Activated B cell treated with CpG ODN at 0.5 μM for 24 hours (primary cell): ENCODE measurements around the gene NLGN4X. TPM values are rescaled to one million over a fixed set of nuclear protein-coding genes. Genes with fewer than 3 reads are reported as not detected.

Source experiments
- ATAC-seq: fragments of 200-7000 bp; cut with Tn5 transposase; one replicate; pipeline ENCODE4 v1.10.0; 2021; ENCODE audit warnings: low read depth, mild to moderate bottlenecking, moderate library complexity
- CTCF ChIA-PET: fragments of 350-600 bp; sonication (Branson Sonifier 250); formaldehyde crosslinking; loops from one replicate; lab custom pipeline; 2021; ENCODE audit warnings: antibody characterized with exemption; lab: Charles Lee
- POLR2A ChIA-PET: fragments of 350-600 bp; sonication (Branson Sonifier 250); formaldehyde crosslinking; loops from one replicate; lab custom pipeline; 2021; ENCODE audit warnings: antibody characterized with exemption; lab: Charles Lee
- DNase-seq: peaks from one replicate; pipeline ENCODE4 v3.0.0; 2022
- H3K27ac Mint-ChIP-seq: one replicate; pipeline ENCODE4 v1.8.0; 2020; ENCODE audit warnings: mixed read lengths
- H3K27me3 Mint-ChIP-seq: one replicate; pipeline ENCODE4 v1.8.0; 2021; ENCODE audit warnings: mixed read lengths
- H3K36me3 Mint-ChIP-seq: one replicate; pipeline ENCODE4 v1.8.0; 2021; ENCODE audit warnings: low read depth, mixed read lengths
- H3K4me1 Mint-ChIP-seq: one replicate; pipeline ENCODE4 v1.8.0; 2021; ENCODE audit warnings: mixed read lengths
- H3K4me3 Mint-ChIP-seq: one replicate; pipeline ENCODE4 v1.8.0; 2020; ENCODE audit warnings: mild to moderate bottlenecking, mixed read lengths
- H3K9me3 Mint-ChIP-seq: one replicate; pipeline ENCODE4 v1.8.0; 2020; ENCODE audit warnings: mixed read lengths
- CTCF ChIP-seq: fragments of 200-600 bp; IDR thresholded peaks from one replicate; pipeline ENCODE4 v1.8.0; 2022; ENCODE audit warnings: antibody characterized with exemption, mild to moderate bottlenecking
- intact Hi-C: fragments of 100-400 bp; cut with micrococcal nuclease; formaldehyde crosslinking; loops from one replicate; pipeline ENCODE4 v1.15.1; 2024
- total RNA-seq: library from RNA; stranded (reverse); gene quantifications from 2 replicates; pipeline ENCODE4 v1.2.3, GENCODE V29; 2022

NLGN4X gene
- total RNA-seq, 1 donor from 2014 or later: 0.35 TPM

DNA sequence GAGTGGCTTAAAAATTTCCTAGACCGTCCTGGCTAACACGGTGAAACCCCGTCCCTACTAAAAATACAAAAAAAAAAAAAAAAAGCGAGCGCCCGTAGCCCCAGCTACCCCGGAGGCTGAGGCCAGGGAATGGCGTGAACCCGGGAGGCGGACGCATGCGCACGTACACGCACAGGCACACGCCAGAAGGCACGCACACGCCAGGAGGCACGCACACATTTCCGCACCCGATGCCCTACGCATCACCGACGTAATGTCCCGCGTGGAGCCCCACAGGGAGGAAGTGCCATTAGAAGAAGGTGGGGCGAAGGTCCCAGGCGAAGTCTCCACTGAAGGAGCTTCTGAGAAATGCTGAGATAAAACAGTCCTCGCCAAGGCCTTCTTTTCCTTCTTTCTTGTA, 41.4 kb downstream of the NLGN4X start:
- no peaks in the 10 kb centered on the region for H3K9me3 Mint-ChIP-seq
- H3K4me3 Mint-ChIP-seq: no peak overlapping the region
- no peak for DNase-seq

DNA sequence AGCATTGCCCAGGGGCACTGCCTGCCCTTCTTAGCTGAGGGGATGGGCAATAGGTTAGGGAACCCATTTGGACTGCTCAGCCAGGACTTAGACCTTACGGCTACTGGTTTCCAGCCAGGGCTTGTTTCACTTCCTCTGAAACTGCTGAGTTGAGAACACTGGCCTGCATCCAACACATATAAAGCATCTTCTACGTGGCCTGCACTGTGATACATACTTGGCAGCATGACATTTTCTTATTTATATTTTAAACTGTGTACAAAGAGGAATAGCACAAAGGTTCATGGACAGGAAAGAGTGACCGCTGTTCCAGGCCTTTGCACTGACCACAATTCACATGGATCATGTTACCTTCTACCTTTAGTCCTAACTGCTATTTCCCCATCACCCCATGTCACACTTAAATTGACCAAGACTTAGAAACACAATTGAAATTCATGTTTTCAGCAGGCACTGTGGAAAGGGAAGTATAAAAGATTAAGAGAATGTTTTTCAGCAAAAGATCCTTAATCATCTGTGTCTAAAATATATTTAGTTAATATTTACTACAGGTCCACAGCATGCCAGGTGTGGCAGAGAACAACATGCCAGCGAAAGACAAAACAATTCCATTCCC, 43.7 kb downstream of the NLGN4X start:
- H3K27ac Mint-ChIP-seq: no peak overlapping the region
- intact Hi-C loops: no loop called here

More for the DNA sequence above, 41.4 kb downstream of the NLGN4X start:
- Mint-ChIP-seq H3K36me3 (no peaks in the 10 kb centered on the region), H3K27me3 (no peaks in the 10 kb centered on the region), H3K4me1 (no peaks in the 10 kb centered on the region), H3K27ac (no peak overlapping the region)
- intact Hi-C loops: no loop called here
- ChIA-PET POLR2A (no interaction called here), CTCF (no interaction called here)
- TF ChIP-seq CTCF: no peak
- ATAC-seq: no peak

GRCh38 chrX:6175914-6176313, 52.8 kb downstream of the NLGN4X start:
- ChIA-PET POLR2A (no interaction called here), CTCF (no interaction called here)
- ATAC-seq (no peak), DNase-seq (no peak)
- no peaks in the 10 kb centered on the region for H3K27me3 Mint-ChIP-seq
- intact Hi-C loops: no loop called here
- no peaks in the 10 kb centered on the region for H3K36me3 Mint-ChIP-seq
- no peaks in the 10 kb centered on the region for H3K9me3 Mint-ChIP-seq
- no peak overlapping the region for H3K27ac Mint-ChIP-seq
- no peak overlapping the region for H3K4me3 Mint-ChIP-seq
- no peak for TF ChIP-seq CTCF
- no peaks in the 10 kb centered on the region for H3K4me1 Mint-ChIP-seq

More for the DNA sequence above, 43.7 kb downstream of the NLGN4X start:
- Mint-ChIP-seq H3K36me3 (no peaks in the 10 kb centered on the region), H3K4me1 (no peaks in the 10 kb centered on the region), H3K4me3 (no peak overlapping the region), H3K27me3 (no peaks in the 10 kb centered on the region), H3K9me3 (no peaks in the 10 kb centered on the region)
- POLR2A ChIA-PET: no interaction called here
- ATAC-seq (no peak), DNase-seq (no peak)
- CTCF ChIA-PET: no interaction called here
- no peak for TF ChIP-seq CTCF

- intact Hi-C loops: no loop called here
- CTCF ChIA-PET: no interaction called here
- H3K27ac Mint-ChIP-seq: no peak overlapping the region
- no peak for ATAC-seq
- H3K27me3 Mint-ChIP-seq: no peaks in the 10 kb centered on the region
- no peaks in the 10 kb centered on the region for H3K36me3 Mint-ChIP-seq
- H3K4me3 Mint-ChIP-seq: no peak overlapping the region
- POLR2A ChIA-PET: no interaction called here
- no peak for TF ChIP-seq CTCF
- no peak for DNase-seq
- no peaks in the 10 kb centered on the region for H3K4me1 Mint-ChIP-seq
- no peaks in the 10 kb centered on the region for H3K9me3 Mint-ChIP-seq
Measured at GRCh38 chrX:6170424-6170823, 58.2 kb downstream of the NLGN4X start.

DNA sequence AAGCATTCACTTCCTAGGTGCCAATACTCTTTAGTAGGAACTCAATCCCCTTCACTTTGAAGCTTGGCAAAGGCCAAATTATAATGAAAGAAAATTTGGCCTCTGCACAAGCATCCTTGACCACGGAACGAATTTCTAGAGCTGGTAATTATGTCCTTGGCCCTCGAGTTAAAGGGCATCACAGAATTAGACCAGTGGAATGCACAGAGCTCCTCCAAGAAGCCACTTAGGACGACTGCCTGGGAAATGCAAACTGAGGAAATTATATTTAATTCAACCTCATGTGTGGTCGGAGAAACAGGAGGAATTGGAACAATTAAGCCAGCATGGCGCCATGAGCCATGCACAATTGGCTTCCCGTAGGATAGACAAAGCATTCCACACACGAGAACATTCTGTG, 59.3 kb downstream of the NLGN4X start:
- intact Hi-C loops: no loop called here
- ATAC-seq (no peak), DNase-seq (no peak)
- Mint-ChIP-seq H3K27me3 (no peaks in the 10 kb centered on the region), H3K4me1 (no peaks in the 10 kb centered on the region), H3K4me3 (no peak overlapping the region), H3K36me3 (no peaks in the 10 kb centered on the region), H3K27ac (no peak overlapping the region), H3K9me3 (no peaks in the 10 kb centered on the region)
- ChIA-PET CTCF (no interaction called here), POLR2A (no interaction called here)
- no peak for TF ChIP-seq CTCF
